Erythroblast (primary cell): ENCODE data around the gene TMEM260.
"Not testable (repeated sequence)": the region's sequence is repeated elsewhere in the genome, so short reads cannot be mapped to it uniquely, and the experiment has no call there.

Experiments used
- DNase-seq, 2 experiments: peaks; one replicate each; lab custom pipeline; 2025; lab: John Stamatoyannopoulos, UW
- GATA1 ChIP-seq: IDR thresholded peaks from 2 replicates; pipeline ENCODE4 v1.6.1; 2011; ENCODE audit warnings: low read depth, mild to moderate bottlenecking, control low read depth, low read length, moderate library complexity
- POLR2A ChIP-seq: IDR thresholded peaks from 2 replicates; pipeline ENCODE4 v1.6.1; 2011; ENCODE audit warnings: mild to moderate bottlenecking, low read length

The TMEM260 gene

DNA sequence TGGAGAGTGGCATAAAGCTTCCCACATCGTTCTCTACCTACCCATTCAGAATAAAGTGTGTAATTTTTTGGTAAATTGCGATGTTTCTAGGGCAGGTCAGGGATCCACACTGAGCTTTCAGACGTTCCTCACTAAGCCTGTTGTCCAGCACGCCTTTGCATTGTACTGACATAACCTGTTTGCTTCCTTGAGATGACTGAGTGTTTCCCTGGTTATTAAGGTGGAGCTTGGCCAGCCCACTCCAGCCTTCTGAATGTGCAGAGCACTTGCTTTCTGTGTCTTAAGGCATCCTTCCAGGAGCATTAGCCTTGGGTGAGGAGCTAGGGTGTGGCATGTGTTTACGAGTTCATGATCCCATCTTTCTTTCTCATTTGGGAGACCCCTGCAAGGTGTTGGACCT, 96.4 kb downstream of the TMEM260 start:
- DNase-seq = no peak
- TF ChIP-seq POLR2A = no peak
- no peak for TF ChIP-seq GATA1

GRCh38 chr14:56678838-56679237, 99.2 kb downstream of the TMEM260 start:
- no peak for DNase-seq
- TF ChIP-seq POLR2A (no peak), GATA1 (no peak)

DNA sequence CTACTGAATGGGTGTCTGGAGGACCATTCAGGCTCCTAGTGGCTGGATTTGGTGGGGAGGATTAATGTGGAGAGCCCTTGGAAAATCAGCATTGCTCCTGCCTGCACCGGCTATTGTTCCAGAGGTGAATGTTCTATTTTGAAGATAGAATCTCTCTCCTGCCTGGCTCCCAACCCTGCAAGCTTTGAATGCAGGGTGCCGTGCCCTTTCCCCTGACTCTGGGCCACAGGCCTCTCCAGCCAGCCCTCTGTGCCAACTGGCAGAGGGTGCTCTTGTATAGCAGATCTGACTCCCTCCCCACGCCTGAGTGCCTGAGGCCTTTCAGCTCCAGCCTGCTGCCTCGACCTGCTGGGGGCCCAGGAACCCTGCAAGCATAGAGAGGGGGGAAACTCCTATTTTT, 106.8 kb downstream of the TMEM260 start:
- DNase-seq = no peak
- TF ChIP-seq GATA1 (no peak), POLR2A (no peak)

- DNase-seq = no peak
- TF ChIP-seq GATA1 (no peak), POLR2A (no peak)
Measured at GRCh38 chr14:56687123-56687522, 107.5 kb downstream of the TMEM260 start.

DNA sequence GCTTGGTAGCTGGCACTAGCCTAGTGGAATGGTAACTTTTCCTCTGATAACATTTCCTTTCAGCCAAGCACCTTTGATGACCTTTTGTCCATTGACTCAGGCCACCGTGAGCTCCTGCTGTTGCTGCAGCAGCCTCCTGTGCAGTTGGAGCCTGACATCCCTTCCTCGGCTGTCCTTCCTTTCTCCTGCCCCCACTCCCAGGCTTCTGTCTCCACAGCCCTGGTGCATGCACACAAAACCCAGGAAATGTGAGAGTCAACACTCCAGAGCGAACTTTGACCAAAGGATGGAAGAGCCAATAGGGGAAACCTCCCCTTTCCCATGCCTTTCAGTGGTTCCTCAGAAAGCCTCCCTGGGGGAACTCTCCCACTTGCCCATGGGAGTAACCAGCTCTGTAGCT, 115.0 kb downstream of the TMEM260 start:
- no peak for DNase-seq

DNA sequence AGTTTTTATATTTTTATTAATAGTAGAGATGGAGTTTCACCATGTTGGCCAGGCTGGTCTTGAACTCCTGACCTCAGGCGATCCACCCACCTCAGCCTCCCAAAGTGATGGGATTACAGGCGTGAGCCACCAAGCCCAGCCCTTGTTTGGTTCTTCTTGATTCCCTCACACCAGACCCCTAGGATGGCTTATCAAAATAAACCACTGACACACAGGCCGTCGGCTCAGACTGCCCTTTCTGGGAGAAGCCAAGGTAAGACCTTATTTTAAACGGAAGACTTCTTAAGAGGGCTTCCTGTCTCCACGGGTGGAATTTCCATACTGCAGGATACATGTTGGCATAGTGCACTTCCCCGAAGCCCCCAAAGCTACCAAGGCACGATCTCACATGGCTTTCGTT, 115.6 kb downstream of the TMEM260 start:
- not testable (repeated sequence) for DNase-seq

More for the DNA sequence above, 115.0 kb downstream of the TMEM260 start:
- TF ChIP-seq GATA1 (no peak), POLR2A (no peak)
